Hippocampal formation (tissue), 2 donors: ENCODE data around the gene WASF2.

Experiments
- DNase-seq, 2 donors: peaks; one replicate each; lab custom pipeline; 2025; lab: John Stamatoyannopoulos, UW

The WASF2 gene

GRCh38 chr1:27380224-27380623 is 109.7 kb downstream of the WASF2 start:
- DNase-seq, result no peak

- DNase-seq, result no peak
Measured at GRCh38 chr1:27379564-27380122, 110.3 kb downstream of the WASF2 start.

- DNase-seq, result no peak
Measured at GRCh38 chr1:27377760-27378495, 112.0 kb downstream of the WASF2 start.

GRCh38 chr1:27374362-27375086 is 115.4 kb downstream of the WASF2 start, which contains the start of gene FCN3:
Gene FCN3 (minus strand): TSS chr1:27374824. CDS start chr1:27374818, 6 bp downstream.
- DNase-seq, result no peak

GRCh38 chr1:27372808-27373690 is 116.9 kb downstream of the WASF2 start:
- no peak for DNase-seq

- DNase-seq, result no peak
Measured at GRCh38 chr1:27372022-27372807, 117.8 kb downstream of the WASF2 start.

- no peak for DNase-seq
Measured at GRCh38 chr1:27368869-27369582, 120.9 kb downstream of the WASF2 start.

- no peak for DNase-seq
Measured at GRCh38 chr1:27367160-27367650, 122.8 kb downstream of the WASF2 start.

GRCh38 chr1:27366411-27367159 is 123.4 kb downstream of the WASF2 start, which contains the start of gene MAP3K6:
Gene MAP3K6 (minus strand): TSS chr1:27366961. CDS start chr1:27366597, 364 bp downstream.
- DNase-seq, result peak; percentile 16 to 30

- peak in 1 of 2 donors; percentile 43 for DNase-seq
Measured at GRCh38 chr1:27366113-27366410, 123.9 kb downstream of the WASF2 start.

- peak; percentile 61 to 77 for DNase-seq
Measured at GRCh38 chr1:27365372-27366112, 124.4 kb downstream of the WASF2 start.

- DNase-seq, result no peak
Measured at GRCh38 chr1:27364696-27365371, 125.1 kb downstream of the WASF2 start.

- no peak for DNase-seq
Measured at GRCh38 chr1:27363766-27364695, 125.9 kb downstream of the WASF2 start.

GRCh38 chr1:27361553-27361952 is 128.4 kb downstream of the WASF2 start:
- no peak for DNase-seq

- DNase-seq, result no peak
Measured at GRCh38 chr1:27361044-27361402, 128.9 kb downstream of the WASF2 start.

- DNase-seq, result no peak
Measured at GRCh38 chr1:27360159-27361043, 129.6 kb downstream of the WASF2 start.
